HCT116 (cell line): ENCODE data around the gene MUC22.
"Not testable (repeated sequence)": the region's sequence is repeated elsewhere in the genome, so short reads cannot be mapped to it uniquely, and the experiment has no call there.

ENCODE experiments used
- CEBPB ChIP-seq: IDR thresholded peaks from 2 replicates; pipeline ENCODE4 v1.6.1; 2012; ENCODE audit warnings: low read depth
- CTCF ChIP-seq, 3 experiments: fragments of 200-600 bp in 1 of 3; sonication (generic) in 1 of 3; IDR thresholded peaks in 2 of 3; conservative IDR thresholded peaks in 1 of 3; 2 replicates each; pipeline ENCODE4 v1.5.1; 2012 to 2017; ENCODE audit warnings: low read depth in 2 of 3, low read length in 2 of 3, antibody characterized with exemption in 1 of 3, borderline replicate concordance in 1 of 3, control low read depth in 1 of 3, mild to moderate bottlenecking in 1 of 3, mixed read lengths in 1 of 3, mixed run types in 1 of 3, moderate library complexity in 1 of 3; ENCODE audit not compliant: insufficient read depth in 1 of 3
- EZH2 ChIP-seq: fragments of 200-600 bp; sonication (generic); IDR thresholded peaks from 2 replicates; pipeline ENCODE4 v1.6.1; 2017; ENCODE audit warnings: antibody characterized with exemption, mixed run types
- JUND ChIP-seq: IDR thresholded peaks from 2 replicates; pipeline ENCODE4 v1.6.1; 2012
- MAX ChIP-seq: IDR thresholded peaks from 2 replicates; pipeline ENCODE4 v1.6.1; 2012
- POLR2A ChIP-seq: IDR thresholded peaks from 2 replicates; pipeline ENCODE4 v1.7.0; 2011; ENCODE audit warnings: borderline replicate concordance; ENCODE audit not compliant: insufficient read depth, insufficient read length; ENCODE audit errors: extremely low read depth
- POLR2AphosphoS5 ChIP-seq: IDR thresholded peaks from 2 replicates; pipeline ENCODE4 v1.6.1; 2011; ENCODE audit warnings: mild to moderate bottlenecking, low read depth, low read length, moderate library complexity
- RAD21 ChIP-seq: IDR thresholded peaks from 2 replicates; pipeline ENCODE4 v1.6.1; 2012; ENCODE audit warnings: low read depth, mild to moderate bottlenecking
- SP1 ChIP-seq: IDR thresholded peaks from 2 replicates; pipeline ENCODE4 v1.6.1; 2012; ENCODE audit warnings: low read depth
- SRF ChIP-seq: IDR thresholded peaks from 2 replicates; pipeline ENCODE4 v1.6.1; 2012; ENCODE audit warnings: low read depth
- TCF7L2 ChIP-seq: IDR thresholded peaks from 2 replicates; pipeline ENCODE4 v1.7.0; 2011; ENCODE audit warnings: borderline replicate concordance, inconsistent platforms; ENCODE audit not compliant: insufficient read depth, insufficient read length; ENCODE audit errors: extremely low read depth
- YY1 ChIP-seq: IDR thresholded peaks from 2 replicates; pipeline ENCODE4 v1.6.1; 2011; ENCODE audit warnings: low read length, low read depth, moderate library complexity, mild to moderate bottlenecking; ENCODE audit not compliant: insufficient replicate concordance; ENCODE audit errors: extremely low read depth
- ZBTB33 ChIP-seq: IDR thresholded peaks from 2 replicates; pipeline ENCODE4 v1.6.1; 2011; ENCODE audit warnings: mild to moderate bottlenecking, low read length, moderate library complexity; ENCODE audit not compliant: insufficient replicate concordance; ENCODE audit errors: extremely low read depth
- ZNF274 ChIP-seq: fragments of 200-500 bp; sonication (Bioruptor generic); IDR thresholded peaks from 2 replicates; pipeline ENCODE4 v1.6.1; 2014; ENCODE audit warnings: mild to moderate bottlenecking, low read depth, low read length, inconsistent platforms

GRCh38 chr6:31020631-31021255, 10.5 kb downstream of the MUC22 start:
- TF ChIP-seq ZNF274; CTCF (IDR thresholded peaks at IDR 0.05 in 2 of 3, conservative IDR thresholded peaks at IDR 0.05 in 1 of 3; ENCODE audit: borderline replicate concordance in 1 of 3, insufficient read depth in 1 of 3, low read depth in 2 of 3, low read length in 2 of 3); POLR2A; ZBTB33; POLR2AphosphoS5; MAX; EZH2; SP1; YY1; TCF7L2; JUND; SRF; RAD21; CEBPB: not testable (repeated sequence)
